Neutrophil (primary cell): ENCODE results near the gene SFTPA1.
"Not testable (repeated sequence)": the region's sequence is repeated elsewhere in the genome, so short reads cannot be mapped to it uniquely, and the experiment has no call there.

Experiments
- H3K27ac ChIP-seq: fragments of 200-600 bp; sonication (generic); 2 replicates; pipeline ENCODE4 v1.5.1; 2016; ENCODE audit warnings: mild to moderate bottlenecking, moderate library complexity
- H3K27me3 ChIP-seq: fragments of 200-600 bp; sonication (generic); 2 replicates; pipeline ENCODE4 v1.6.0; 2016; ENCODE audit warnings: mild to moderate bottlenecking
- H3K36me3 ChIP-seq: fragments of 200-600 bp; sonication (generic); 2 replicates; pipeline ENCODE4 v1.5.1; 2017
- H3K4me1 ChIP-seq, 2 experiments: fragments of 200-600 bp in 1 of 2; sonication (generic) in 1 of 2; 1 replicate in 1 of 2; 2 replicates in 1 of 2; pipeline versions ENCODE4 v1.5.1 to v1.6.1; 2013 to 2016; ENCODE audit warnings: low read depth in 1 of 2, low read length in 1 of 2, mild to moderate bottlenecking in 1 of 2, moderate library complexity in 1 of 2; ENCODE audit not compliant: control insufficient read depth in 1 of 2, insufficient read depth in 1 of 2
- H3K4me3 ChIP-seq, 2 experiments: fragments of 200-600 bp in 1 of 2; sonication (generic) in 1 of 2; 1 replicate in 1 of 2; 2 replicates in 1 of 2; pipeline ENCODE4 v1.5.1; 2013 to 2016; ENCODE audit warnings: low read depth in 1 of 2, low read length in 1 of 2, mild to moderate bottlenecking in 1 of 2, moderate library complexity in 1 of 2
- H3K9me3 ChIP-seq: fragments of 200-600 bp; sonication (generic); 2 replicates; pipeline ENCODE4 v1.5.1; 2016
- TF ChIP-seq, protein P1 (sequence below): fragments of 200-600 bp; sonication (generic); IDR thresholded peaks from 2 replicates; pipeline ENCODE4 v1.5.1; 2016; ENCODE audit warnings: antibody characterized with exemption

SFTPA1 gene

DNA sequence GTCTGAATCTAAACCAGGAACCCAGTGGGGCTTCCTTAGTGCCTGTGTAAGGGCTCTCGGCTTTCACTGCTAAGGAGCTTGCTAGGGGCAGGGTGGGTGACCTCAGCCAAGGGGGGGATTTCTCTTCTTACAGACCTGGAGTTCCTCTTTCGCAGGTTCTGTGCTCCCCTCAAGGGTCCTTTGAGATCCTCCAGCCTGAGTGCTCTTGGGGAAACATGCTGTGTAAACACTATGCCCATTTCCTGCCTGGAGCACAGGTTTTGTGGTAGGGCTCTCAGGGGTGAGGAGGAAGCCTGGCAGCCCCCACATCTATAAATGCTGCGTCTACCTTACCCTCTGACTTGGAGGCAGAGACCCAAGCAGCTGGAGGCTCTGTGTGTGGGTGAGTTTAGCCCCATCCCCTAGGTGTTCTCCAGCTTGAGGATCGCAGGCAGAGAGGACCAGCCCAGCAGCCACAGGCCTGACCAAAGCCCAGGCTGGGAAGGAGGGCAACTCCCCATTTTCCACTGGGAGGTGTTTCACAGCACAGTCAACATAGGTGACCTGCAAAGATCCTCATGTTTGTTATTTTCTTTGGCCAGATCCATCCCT is at the start of gene SFTPA1:
Gene SFTPA1, plus strand, starts transcription at position 339 of the 591 bp plus-strand sequence. CDS start 887 bp downstream, outside the sequence.
- no peaks in the 10 kb centered on the region for H3K36me3 ChIP-seq
- no peaks in the 10 kb centered on the region for H3K27me3 ChIP-seq
- H3K9me3 ChIP-seq = no peaks in the 10 kb centered on the region
- no peak within 1 kb of the TSS for H3K4me3 ChIP-seq
- no peaks in the 10 kb centered on the region for H3K4me1 ChIP-seq
- no peak within 1 kb of the TSS for H3K27ac ChIP-seq
- TF ChIP-seq, protein P1, sequence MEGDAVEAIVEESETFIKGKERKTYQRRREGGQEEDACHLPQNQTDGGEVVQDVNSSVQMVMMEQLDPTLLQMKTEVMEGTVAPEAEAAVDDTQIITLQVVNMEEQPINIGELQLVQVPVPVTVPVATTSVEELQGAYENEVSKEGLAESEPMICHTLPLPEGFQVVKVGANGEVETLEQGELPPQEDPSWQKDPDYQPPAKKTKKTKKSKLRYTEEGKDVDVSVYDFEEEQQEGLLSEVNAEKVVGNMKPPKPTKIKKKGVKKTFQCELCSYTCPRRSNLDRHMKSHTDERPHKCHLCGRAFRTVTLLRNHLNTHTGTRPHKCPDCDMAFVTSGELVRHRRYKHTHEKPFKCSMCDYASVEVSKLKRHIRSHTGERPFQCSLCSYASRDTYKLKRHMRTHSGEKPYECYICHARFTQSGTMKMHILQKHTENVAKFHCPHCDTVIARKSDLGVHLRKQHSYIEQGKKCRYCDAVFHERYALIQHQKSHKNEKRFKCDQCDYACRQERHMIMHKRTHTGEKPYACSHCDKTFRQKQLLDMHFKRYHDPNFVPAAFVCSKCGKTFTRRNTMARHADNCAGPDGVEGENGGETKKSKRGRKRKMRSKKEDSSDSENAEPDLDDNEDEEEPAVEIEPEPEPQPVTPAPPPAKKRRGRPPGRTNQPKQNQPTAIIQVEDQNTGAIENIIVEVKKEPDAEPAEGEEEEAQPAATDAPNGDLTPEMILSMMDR = no peak

DNA sequence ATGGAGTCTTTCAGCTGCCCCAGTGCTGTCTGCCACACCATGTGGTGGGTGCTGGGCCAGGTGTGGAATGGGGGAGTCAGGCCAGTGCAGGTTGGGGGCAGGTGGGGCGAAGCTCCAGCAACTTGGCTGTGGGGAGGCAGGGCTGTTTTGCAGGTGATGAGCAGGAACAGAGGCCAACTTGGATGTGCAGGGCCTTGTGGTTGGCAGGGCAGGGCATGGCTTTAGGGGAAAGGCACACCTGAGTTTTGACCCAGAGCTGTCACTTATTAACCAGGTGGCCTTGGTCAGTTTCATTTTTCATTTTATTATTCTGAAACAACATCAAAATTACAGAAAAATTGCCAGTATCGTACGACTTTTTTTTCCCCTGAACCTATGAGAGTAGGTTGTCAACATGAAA is 49.5 kb upstream of the SFTPA1 start:
- H3K36me3 ChIP-seq = no peaks in the 10 kb centered on the region
- TF ChIP-seq, protein P1 = no peak
- H3K4me1 ChIP-seq = no peaks in the 10 kb centered on the region
- H3K4me3 ChIP-seq = no peak overlapping the region
- H3K9me3 ChIP-seq = no peaks in the 10 kb centered on the region
- no peak overlapping the region for H3K27ac ChIP-seq
- H3K27me3 ChIP-seq = peaks cover 22% of the 10 kb centered on the region

DNA sequence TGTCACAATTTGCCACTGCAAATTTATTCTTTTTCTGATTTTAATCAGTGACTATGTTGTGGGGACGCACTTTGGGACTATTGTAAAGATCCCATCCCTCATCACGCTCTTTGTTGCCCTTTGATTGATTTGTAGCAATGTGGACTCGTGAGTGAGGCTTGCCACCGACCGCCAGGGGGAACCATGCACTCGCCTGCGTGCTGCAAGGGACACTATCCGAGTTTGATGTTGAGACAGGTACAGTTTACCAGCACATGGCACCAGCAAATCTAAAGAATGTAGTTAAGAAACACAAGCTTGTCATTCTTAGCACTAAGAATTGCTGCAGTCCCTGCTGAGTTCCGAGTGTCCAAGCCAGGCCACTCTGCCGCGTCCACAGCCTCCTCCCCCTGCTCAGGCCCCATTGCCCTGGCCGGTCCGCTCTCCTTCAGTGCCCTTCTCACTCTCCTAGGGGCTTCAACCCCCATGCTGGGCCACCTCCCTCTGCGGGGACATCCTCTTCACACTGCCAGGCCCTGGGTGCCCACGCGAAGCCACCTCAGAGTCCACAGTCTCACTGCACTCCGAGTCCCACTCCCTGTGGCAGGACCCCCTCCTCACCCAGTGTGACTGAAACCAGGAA is 48.5 kb upstream of the SFTPA1 start:
- Histone ChIP-seq H3K4me1 (no peaks in the 10 kb centered on the region), H3K9me3 (no peaks in the 10 kb centered on the region), H3K36me3 (no peaks in the 10 kb centered on the region), H3K27me3 (peaks cover 22% of the 10 kb centered on the region), H3K27ac (no peak overlapping the region), H3K4me3 (no peak overlapping the region)
- TF ChIP-seq, protein P1 = no peak

DNA sequence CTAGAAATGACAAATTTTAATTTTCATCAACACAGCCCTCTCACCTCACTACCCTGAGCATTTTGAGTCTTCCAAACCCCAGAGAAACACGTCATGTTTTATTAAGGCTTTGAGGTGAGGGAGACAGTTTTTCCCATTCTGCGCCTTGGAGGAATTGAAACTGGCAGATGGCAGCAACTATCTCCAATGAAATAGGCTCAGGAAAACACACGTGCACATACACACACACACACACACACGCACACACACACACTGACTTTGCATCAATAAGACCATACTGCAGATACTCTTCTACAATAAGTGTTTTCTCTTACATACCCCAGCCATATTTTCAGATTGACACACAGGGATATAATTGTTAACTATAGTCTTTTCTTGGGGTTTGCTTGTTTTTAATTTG is 47.3 kb upstream of the SFTPA1 start:
- no peaks in the 10 kb centered on the region for H3K9me3 ChIP-seq
- H3K27me3 ChIP-seq = peaks cover 22% of the 10 kb centered on the region
- H3K36me3 ChIP-seq = no peaks in the 10 kb centered on the region
- H3K4me3 ChIP-seq = no peak overlapping the region
- no peak overlapping the region for H3K27ac ChIP-seq
- no peaks in the 10 kb centered on the region for H3K4me1 ChIP-seq
- TF ChIP-seq, protein P1 = no peak

DNA sequence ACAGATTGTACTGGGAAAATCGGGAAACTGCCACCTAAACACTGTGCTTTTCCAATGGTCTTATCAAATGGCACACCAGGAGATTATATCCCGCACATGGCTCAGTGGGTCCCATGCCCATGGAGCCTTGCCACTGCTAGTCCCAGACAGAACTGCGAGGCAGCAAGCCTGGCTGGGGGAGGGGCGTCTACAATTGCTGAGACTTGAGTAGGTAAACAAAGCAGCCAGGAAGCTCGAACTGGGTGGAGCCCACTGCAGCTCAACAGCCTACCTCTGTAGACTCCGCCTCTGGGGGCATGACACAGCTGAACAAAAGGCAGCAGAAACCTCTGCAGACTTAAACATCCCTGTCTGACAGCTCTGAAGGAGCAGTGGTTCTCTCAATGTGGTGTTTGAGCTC is 40.1 kb upstream of the SFTPA1 start:
- H3K27ac ChIP-seq, H3K9me3 ChIP-seq, H3K27me3 ChIP-seq, H3K4me3 ChIP-seq, H3K4me1 ChIP-seq, H3K36me3 ChIP-seq: not testable (repeated sequence)

DNA sequence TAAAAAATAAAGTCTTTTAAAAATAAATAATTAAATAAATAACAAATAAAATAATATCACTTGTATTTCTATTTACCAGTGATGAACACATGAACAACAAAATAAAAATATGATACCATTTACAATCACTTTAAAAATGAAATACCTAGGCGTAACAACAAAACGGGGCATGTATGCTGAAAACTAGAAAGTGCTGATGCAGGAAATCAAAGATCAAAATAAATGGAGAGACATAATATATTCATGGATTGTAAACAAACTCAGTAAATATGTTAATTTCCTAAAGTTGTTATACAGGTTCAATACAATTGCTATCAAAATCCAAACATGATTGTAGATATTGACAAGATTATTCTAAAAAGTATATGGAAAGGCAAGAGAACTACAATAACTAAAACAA is 31.4 kb upstream of the SFTPA1 start:
- H3K9me3 ChIP-seq = no peaks in the 10 kb centered on the region
- H3K4me3 ChIP-seq = no peak overlapping the region
- H3K27me3 ChIP-seq = no peaks in the 10 kb centered on the region
- H3K27ac ChIP-seq = no peak overlapping the region
- H3K4me1 ChIP-seq = no peaks in the 10 kb centered on the region
- H3K36me3 ChIP-seq = no peaks in the 10 kb centered on the region
- TF ChIP-seq, protein P1 = no peak
